PC-3 (cell line): ENCODE measurements around the gene PRH2.

Experiments used
- CTCF ChIP-seq: fragments of 300-600 bp; sonication (generic); conservative IDR thresholded peaks from 2 replicates; pipeline ENCODE4 v1.5.1; 2017; ENCODE audit warnings: antibody characterized with exemption, low read depth, mild to moderate bottlenecking, low read length
- EZH2 ChIP-seq: fragments of 300-600 bp; sonication (generic); IDR thresholded peaks from one replicate; pipeline ENCODE4 v1.6.1; 2017; ENCODE audit warnings: antibody characterized with exemption, mild to moderate bottlenecking, low read length; ENCODE audit not compliant: unreplicated experiment
- EZH2phosphoT487 ChIP-seq: fragments of 300-600 bp; sonication (generic); IDR thresholded peaks from 2 replicates; pipeline ENCODE4 v1.6.1; 2018; ENCODE audit warnings: mild to moderate bottlenecking, antibody characterized with exemption, low read length, borderline replicate concordance

- TF ChIP-seq CTCF (no peak), EZH2 (no peak), EZH2phosphoT487 (no peak)
Measured at GRCh38 chr12:10896854-10897253, 32.2 kb upstream of the PRH2 start.
